T-cell (primary cell): ENCODE results near the gene CST7. TPM values are rescaled to one million over a fixed set of nuclear protein-coding genes. Genes with fewer than 3 reads are reported as not detected.
A peak's percentile ranks its signal among the peaks of the same experiment; 100 is the strongest.

ENCODE experiments used
- ATAC-seq, 4 experiments: fragments of 200-7000 bp in 3 of 4; fragments of 150-1000 bp in 1 of 4; cut with Tn5 transposase; replicated peaks in 1 of 4; 1 replicate in 3 of 4; 2 replicates in 1 of 4; pipeline ENCODE4 v1.10.0; 2021; ENCODE audit warnings: moderate library complexity in 3 of 4, mild to moderate bottlenecking in 2 of 4, moderate number of reproducible peaks in 1 of 4
- CTCF ChIA-PET, 2 donors: fragments of 300-600 bp; sonication (Branson Sonifier 250); formaldehyde crosslinking; loops; one replicate each; lab custom pipeline; 2022; ENCODE audit warnings: antibody characterized with exemption in 2 of 2; lab: Charles Lee
- POLR2A ChIA-PET, 2 donors: fragments of 300-600 bp; sonication (Branson Sonifier 250); formaldehyde crosslinking; loops; one replicate each; lab custom pipeline; 2022; ENCODE audit warnings: antibody characterized with exemption in 2 of 2; lab: Charles Lee
- DNase-seq, 35 experiments: peaks; one replicate each; pipeline versions ENCODE4 v3.0.0 to v3.0.0-alpha.2; 2013 to 2023
- H3K27ac ChIP-seq: one replicate; pipeline ENCODE4 v1.5.1; 2013; ENCODE audit warnings: low read length
- H3K27me3 ChIP-seq, 2 experiments: replicated peaks in 1 of 2; 1 replicate in 1 of 2; 2 replicates in 1 of 2; pipeline versions ENCODE4 v1.6.1 to v1.7.0; 2013; ENCODE audit warnings: low read length in 1 of 2, mixed read lengths in 1 of 2; ENCODE audit not compliant: control insufficient read depth in 2 of 2, insufficient read depth in 2 of 2; ENCODE audit errors: extremely low read depth in 1 of 2
- H3K36me3 ChIP-seq, 2 donors: 1 replicate in 1 of 2; 2 replicates in 1 of 2; pipeline versions ENCODE4 v1.6.1 to v1.7.0; 2013; ENCODE audit warnings: low read length in 1 of 2; ENCODE audit not compliant: control insufficient read depth in 2 of 2, insufficient read depth in 1 of 2; ENCODE audit errors: extremely low read depth in 1 of 2
- H3K4me1 ChIP-seq, 2 experiments: 1 replicate in 1 of 2; 2 replicates in 1 of 2; pipeline versions ENCODE4 v1.6.1 to v1.7.0; 2013; ENCODE audit warnings: low read length in 2 of 2, mixed read lengths in 1 of 2; ENCODE audit not compliant: insufficient read depth in 2 of 2, control insufficient read depth in 1 of 2; ENCODE audit errors: extremely low read depth in 1 of 2
- H3K4me3 ChIP-seq, 2 donors: 1 replicate in 1 of 2; 2 replicates in 1 of 2; pipeline versions ENCODE4 v1.5.1 to v1.7.0; 2013; ENCODE audit warnings: mild to moderate bottlenecking in 2 of 2, low read length in 1 of 2, moderate library complexity in 1 of 2; ENCODE audit not compliant: control insufficient read depth in 1 of 2; ENCODE audit errors: extremely low read depth in 1 of 2
- H3K9me3 ChIP-seq: 2 replicates; pipeline ENCODE4 v1.7.0; 2013
- H3K27ac Mint-ChIP-seq, 2 donors: one replicate each; pipeline ENCODE4 v1.8.0; 2020 to 2021; ENCODE audit warnings: mild to moderate bottlenecking in 2 of 2, mixed read lengths in 2 of 2
- H3K27me3 Mint-ChIP-seq, 2 donors: one replicate each; pipeline ENCODE4 v1.8.0; 2021 to 2022; ENCODE audit warnings: mixed read lengths in 2 of 2
- H3K36me3 Mint-ChIP-seq: one replicate; pipeline ENCODE4 v1.8.0; 2021; ENCODE audit warnings: mixed read lengths
- H3K4me1 Mint-ChIP-seq, 3 donors: one replicate each; pipeline ENCODE4 v1.8.0; 2020 to 2022; ENCODE audit warnings: mixed read lengths in 3 of 3, mild to moderate bottlenecking in 1 of 3
- H3K4me3 Mint-ChIP-seq, 3 donors: one replicate each; pipeline ENCODE4 v1.8.0; 2020 to 2022; ENCODE audit warnings: mild to moderate bottlenecking in 3 of 3, mixed read lengths in 3 of 3, moderate library complexity in 3 of 3
- H3K9me3 Mint-ChIP-seq, 3 donors: one replicate each; pipeline ENCODE4 v1.8.0; 2020 to 2022; ENCODE audit warnings: mixed read lengths in 3 of 3
- WGBS: methylation state at CpG from one replicate; pipeline ENCODE4 v1.1.5; 2013; ENCODE audit warnings: missing lambda C conversion rate; ENCODE audit not compliant: insufficient coverage; 5-methylcytosine and 5-hydroxymethylcytosine counted together
- total RNA-seq, 35 experiments: library from RNA in 6 of 35; stranded (reverse) in 6 of 35; fragments of 120-200 nt in 1 of 35; gene quantifications; one replicate each; pipeline versions ENCODE4 v1.2.1 to v1.2.4 and lab custom pipeline; 2013 to 2026

Gene CST7
- total RNA-seq, 5 donors from 2014 or later (not counting 1 experiment from before 2014, with no cell fraction given) = 22.8 to 92.0 (median 46.2) TPM

DNA sequence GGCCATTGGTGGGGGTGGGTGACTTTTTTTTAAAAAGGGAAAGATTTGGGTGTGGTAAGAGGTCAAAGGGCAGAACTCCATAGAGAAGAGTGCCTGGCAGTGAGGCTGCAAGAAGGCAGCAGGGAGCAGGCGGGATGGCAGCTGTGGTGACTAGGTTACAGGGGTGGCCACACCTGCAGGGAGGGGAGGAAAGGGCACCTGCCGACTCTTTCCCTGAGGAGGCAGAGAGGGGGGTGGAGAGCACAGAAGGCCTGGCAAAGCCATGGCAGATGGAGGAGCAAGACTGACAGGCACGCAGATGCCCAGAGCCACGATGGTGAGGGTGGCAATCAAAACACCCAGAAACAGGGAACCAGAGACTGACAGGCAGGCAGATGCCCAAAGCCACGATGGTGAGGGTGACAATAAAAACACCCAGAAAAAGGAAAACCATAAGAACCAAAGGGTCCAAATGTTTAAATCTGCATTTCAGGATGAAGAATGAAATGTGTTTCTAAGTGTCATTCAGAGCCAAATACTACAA lies 19.3 kb downstream of the CST7 start:
- peak overlapping the region in 1 of 2 donors; percentile 39 for H3K27ac Mint-ChIP-seq
- H3K27me3 Mint-ChIP-seq = no peaks in the 10 kb centered on the region
- POLR2A ChIA-PET = no interaction called here
- CTCF ChIA-PET = no interaction called here
- no peak overlapping the region for H3K27ac ChIP-seq
- DNase-seq (no peak), ATAC-seq (no peak)
- H3K27me3 ChIP-seq = no peaks in the 10 kb centered on the region
- peaks cover 3 to 29% (median 4%) of the 10 kb centered on the region in 3 donors for H3K4me1 Mint-ChIP-seq
- no peak overlapping the region for H3K4me3 Mint-ChIP-seq
- no peaks in the 10 kb centered on the region for H3K9me3 ChIP-seq
- 66% methylated on average over 2 of the region's 5 CpGs for WGBS
- peaks cover 0 to 35% of the 10 kb centered on the region in 2 experiments for H3K4me1 ChIP-seq
- peaks cover 77% of the 10 kb centered on the region for H3K36me3 Mint-ChIP-seq
- H3K36me3 ChIP-seq = peaks cover 18 to 91% of the 10 kb centered on the region in 2 donors
- no peaks in the 10 kb centered on the region for H3K9me3 Mint-ChIP-seq
- H3K4me3 ChIP-seq = no peak overlapping the region

DNA sequence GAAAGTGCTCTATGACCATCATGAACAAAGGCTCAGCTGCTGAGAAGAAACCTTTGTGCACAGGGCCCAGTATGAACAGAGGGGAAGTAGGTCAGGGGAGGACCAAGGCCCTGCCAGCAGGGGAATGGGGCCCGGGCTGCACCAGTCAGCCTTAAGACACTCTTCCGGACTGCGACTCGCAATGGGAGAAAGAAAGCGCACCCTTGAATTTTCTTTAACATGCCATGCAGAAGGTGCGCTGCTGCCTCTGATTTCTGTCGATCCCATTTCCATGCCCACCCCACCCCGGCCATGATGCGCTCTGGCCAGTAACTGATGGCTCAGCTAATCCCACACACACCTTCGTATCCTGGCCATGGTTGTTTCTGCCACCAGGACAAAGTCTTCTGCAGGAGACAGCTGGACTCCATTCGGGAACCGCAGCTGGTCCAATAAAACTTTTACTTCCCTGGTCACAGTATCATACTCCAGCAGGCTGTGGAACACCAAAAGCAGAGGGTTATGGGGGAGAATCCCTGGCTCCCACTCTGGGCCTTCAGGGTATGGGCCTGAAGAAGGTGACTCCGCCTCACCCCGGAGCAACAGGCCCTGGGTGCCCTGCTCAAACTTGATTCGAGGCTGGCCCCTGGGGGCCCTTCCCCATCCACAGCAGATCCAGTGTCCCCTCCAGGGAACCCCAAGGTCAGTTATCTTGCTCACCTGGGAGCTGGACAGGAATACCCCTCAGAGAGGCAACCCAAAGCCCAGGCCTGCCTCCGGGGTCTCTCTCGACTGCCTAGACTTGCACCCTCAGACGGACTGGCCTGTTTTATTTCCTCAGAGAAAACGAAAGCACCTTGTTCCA lies 20.3 kb downstream of the CST7 start:
- H3K4me3 ChIP-seq = no peak overlapping the region
- peaks cover 15 to 87% of the 10 kb centered on the region in 2 donors for H3K36me3 ChIP-seq
- peaks cover 2 to 25% (median 4%) of the 10 kb centered on the region in 3 donors for H3K4me1 Mint-ChIP-seq
- H3K4me1 ChIP-seq = peaks cover 0 to 24% of the 10 kb centered on the region in 2 experiments
- ATAC-seq (no peak), DNase-seq (no peak)
- ChIA-PET POLR2A (no interaction called here), CTCF (no interaction called here)
- no peaks in the 10 kb centered on the region for H3K27me3 ChIP-seq
- no peaks in the 10 kb centered on the region for H3K27me3 Mint-ChIP-seq
- H3K4me3 Mint-ChIP-seq = no peak overlapping the region
- 97% methylated on average over 15 of the region's 19 CpGs for WGBS
- peak overlapping the region in 1 of 2 donors; percentile 6 for H3K27ac Mint-ChIP-seq
- H3K36me3 Mint-ChIP-seq = peaks cover 79% of the 10 kb centered on the region
- H3K27ac ChIP-seq = no peak overlapping the region
- no peaks in the 10 kb centered on the region for H3K9me3 Mint-ChIP-seq
- no peaks in the 10 kb centered on the region for H3K9me3 ChIP-seq

DNA sequence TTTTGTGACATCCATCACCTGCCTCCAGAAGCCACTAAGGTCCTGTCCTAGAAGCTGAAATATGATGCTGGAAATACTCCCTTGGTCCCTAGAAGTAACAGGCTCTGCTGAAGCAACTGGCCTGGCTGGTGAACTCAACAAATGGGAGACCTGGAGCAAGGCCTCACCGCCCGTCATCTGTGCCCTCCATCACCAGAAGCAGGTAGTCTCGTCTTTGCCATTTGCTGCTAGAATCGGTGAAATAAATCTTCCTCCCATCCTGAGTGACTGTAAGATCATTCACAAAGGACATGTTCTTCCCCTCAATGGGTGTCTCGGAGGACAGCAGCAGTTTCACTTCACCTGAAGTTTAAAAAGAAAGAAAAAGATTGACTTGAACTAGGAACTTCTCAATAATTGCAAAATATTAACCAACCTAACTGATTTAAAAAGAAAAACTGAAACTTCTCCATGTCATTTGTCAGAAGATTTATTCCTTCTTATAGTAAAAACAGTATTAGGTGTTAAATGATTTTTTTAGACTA lies 21.0 kb downstream of the CST7 start:
- Histone ChIP-seq H3K9me3 (no peaks in the 10 kb centered on the region), H3K36me3 (peaks cover 15 to 85% of the 10 kb centered on the region in 2 donors), H3K27me3 (no peaks in the 10 kb centered on the region), H3K4me1 (peaks cover 0 to 17% of the 10 kb centered on the region in 2 experiments), H3K27ac (no peak overlapping the region), H3K4me3 (no peak overlapping the region)
- Mint-ChIP-seq H3K36me3 (peaks cover 76% of the 10 kb centered on the region), H3K4me1 (peaks cover 1 to 21% (median 4%) of the 10 kb centered on the region in 3 donors), H3K27ac (no peak overlapping the region), H3K9me3 (no peaks in the 10 kb centered on the region), H3K4me3 (no peak overlapping the region), H3K27me3 (no peaks in the 10 kb centered on the region)
- POLR2A ChIA-PET = no interaction called here
- DNase-seq (no peak), ATAC-seq (no peak)
- 100% methylated on average over 2 of the region's 5 CpGs for WGBS
- CTCF ChIA-PET = no interaction called here

DNA sequence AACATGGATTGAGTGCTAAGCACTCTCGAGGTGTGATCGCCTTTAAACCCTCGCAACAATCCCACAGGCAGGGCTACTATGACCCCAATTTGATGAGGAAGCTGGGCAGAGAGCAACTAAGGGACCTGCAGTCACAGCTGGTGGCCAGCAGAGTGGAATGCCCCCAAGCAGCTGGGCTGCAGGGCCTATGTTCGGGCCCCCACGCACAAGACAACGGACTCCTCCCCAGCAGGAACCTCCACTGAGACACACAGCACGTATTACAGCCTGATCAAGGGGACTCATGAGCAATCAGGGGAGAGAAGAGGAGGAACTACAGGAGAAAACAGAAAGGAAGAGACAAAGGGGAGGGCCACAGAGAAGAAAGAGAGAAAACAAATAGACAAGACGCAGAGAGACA lies 21.7 kb downstream of the CST7 start:
- H3K4me1 Mint-ChIP-seq = peaks cover 4 to 20% (median 4%) of the 10 kb centered on the region in 3 donors
- no peaks in the 10 kb centered on the region for H3K9me3 ChIP-seq
- peaks cover 0 to 6% (median 4%) of the 10 kb centered on the region in 3 donors for H3K9me3 Mint-ChIP-seq
- peaks cover 0 to 11% of the 10 kb centered on the region in 2 experiments for H3K4me1 ChIP-seq
- CTCF ChIA-PET = no interaction called here
- 96% methylated on average over 3 of the region's 8 CpGs for WGBS
- peaks cover 15 to 78% of the 10 kb centered on the region in 2 donors for H3K36me3 ChIP-seq
- POLR2A ChIA-PET = no interaction called here
- H3K4me3 Mint-ChIP-seq = no peak overlapping the region
- no peak overlapping the region for H3K27ac ChIP-seq
- no peak overlapping the region for H3K4me3 ChIP-seq
- H3K27me3 Mint-ChIP-seq = no peaks in the 10 kb centered on the region
- peaks cover 75% of the 10 kb centered on the region for H3K36me3 Mint-ChIP-seq
- H3K27me3 ChIP-seq = no peaks in the 10 kb centered on the region
- no peak overlapping the region for H3K27ac Mint-ChIP-seq
- DNase-seq (no peak), ATAC-seq (no peak)

DNA sequence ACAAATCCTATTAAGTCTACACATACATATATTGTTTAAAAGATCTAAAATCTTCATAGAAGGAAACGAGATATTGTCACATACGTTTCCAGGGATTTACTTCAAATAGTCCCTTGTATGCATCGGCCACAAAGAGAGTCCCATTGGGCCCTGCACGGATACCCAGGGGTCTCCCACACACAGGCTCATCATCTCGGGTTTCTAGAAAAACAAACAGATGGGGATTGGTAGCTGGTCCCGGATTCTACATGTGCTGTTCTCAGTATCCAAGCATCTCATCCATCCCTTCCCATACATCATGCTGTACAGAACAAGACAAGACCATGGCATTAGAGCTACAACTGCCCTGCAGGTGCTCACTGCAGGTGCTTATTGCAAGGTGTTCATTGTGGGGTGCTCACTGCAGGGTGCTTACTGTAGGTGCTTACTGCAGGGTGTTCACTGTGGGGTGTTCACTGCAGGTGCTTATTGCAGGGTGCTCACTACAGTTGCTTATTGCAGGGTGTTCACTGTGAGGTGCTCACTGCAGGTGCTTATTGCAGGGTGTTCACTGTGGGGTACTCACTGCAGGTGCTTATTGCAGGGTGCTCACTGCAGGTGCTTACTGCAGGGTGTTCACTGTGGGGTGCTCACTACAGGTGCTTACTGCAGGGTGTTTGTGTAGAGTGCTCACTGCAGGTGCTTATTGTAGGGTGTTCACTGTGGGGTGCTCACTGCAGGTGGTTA lies 22.5 kb downstream of the CST7 start:
- Histone ChIP-seq H3K27me3 (no peaks in the 10 kb centered on the region), H3K4me3 (no peak overlapping the region), H3K4me1 (peaks cover 0 to 4% of the 10 kb centered on the region in 2 experiments), H3K9me3 (no peaks in the 10 kb centered on the region), H3K27ac (no peak overlapping the region), H3K36me3 (peaks cover 15 to 76% of the 10 kb centered on the region in 2 donors)
- no peak overlapping the region for H3K4me3 Mint-ChIP-seq
- ChIA-PET POLR2A (no interaction called here), CTCF (no interaction called here)
- H3K27me3 Mint-ChIP-seq = no peaks in the 10 kb centered on the region
- ATAC-seq = no peak
- 97% methylated on average over 4 of the region's 6 CpGs for WGBS
- H3K36me3 Mint-ChIP-seq = peaks cover 75% of the 10 kb centered on the region
- peaks cover 4 to 14% (median 10%) of the 10 kb centered on the region in 3 donors for H3K9me3 Mint-ChIP-seq
- DNase-seq = no peak
- H3K4me1 Mint-ChIP-seq = peaks cover 7 to 17% (median 10%) of the 10 kb centered on the region in 3 donors
- no peak overlapping the region for H3K27ac Mint-ChIP-seq

DNA sequence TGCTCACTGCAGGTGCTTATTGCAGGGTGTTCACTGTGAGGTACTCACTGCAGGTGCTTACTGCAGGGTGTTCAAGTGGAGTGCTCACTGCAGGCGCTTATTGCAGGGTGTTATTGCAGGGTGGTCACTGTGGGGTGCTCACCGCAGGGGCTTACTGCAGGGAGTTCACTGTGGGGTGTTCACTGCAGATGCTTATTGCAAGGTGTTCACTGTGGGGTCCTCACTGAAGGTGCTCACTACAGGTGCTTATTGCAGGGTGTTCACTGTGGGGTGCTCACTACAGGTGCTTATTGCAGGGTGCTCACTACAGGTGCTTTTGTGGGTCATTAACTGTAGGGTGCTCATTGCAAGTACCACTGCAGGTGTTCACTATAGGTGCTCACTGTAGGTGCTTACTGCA lies 23.3 kb downstream of the CST7 start:
- Histone ChIP-seq H3K27ac (no peak overlapping the region), H3K4me1 (peaks cover 0 to 4% of the 10 kb centered on the region in 2 experiments), H3K4me3 (no peak overlapping the region), H3K9me3 (no peaks in the 10 kb centered on the region), H3K27me3 (no peaks in the 10 kb centered on the region), H3K36me3 (peaks cover 13 to 79% of the 10 kb centered on the region in 2 donors)
- no CpG with 5 or more reads among the region's 2 CpGs for WGBS
- Mint-ChIP-seq H3K4me3 (no peak overlapping the region), H3K36me3 (peaks cover 79% of the 10 kb centered on the region), H3K27me3 (no peaks in the 10 kb centered on the region), H3K4me1 (peaks cover 9 to 20% (median 10%) of the 10 kb centered on the region in 3 donors), H3K27ac (no peak overlapping the region), H3K9me3 (peaks cover 4 to 19% (median 13%) of the 10 kb centered on the region in 3 donors)
- DNase-seq (no peak), ATAC-seq (no peak)
- CTCF ChIA-PET = interaction anchor here in 1 of 2 donors (0.6 kb wide), 1 partner anchor 10 kb away, joined by 3 read pairs; no protein-coding TSS in a partner anchor
- POLR2A ChIA-PET = no interaction called here
